COLO668 (cell line): Measurements from ENCODE around the gene FAM107B.

Experiments
- DNase-seq: peaks from one replicate; lab custom pipeline; 2025; ENCODE audit not compliant: unreplicated experiment; lab: John Stamatoyannopoulos, UW

The FAM107B gene

GRCh38 chr10:14540611-14541010, 234.1 kb downstream of the FAM107B start:
- no peak for DNase-seq

GRCh38 chr10:14540062-14540461, 234.6 kb downstream of the FAM107B start:
- DNase-seq: no peak

- DNase-seq: no peak
Observed at GRCh38 chr10:14539176-14539575, 235.5 kb downstream of the FAM107B start.

GRCh38 chr10:14536241-14537213, 238.2 kb downstream of the FAM107B start:
- DNase-seq: peak; percentile 36

- DNase-seq: no peak
Observed at GRCh38 chr10:14535457-14536130, 239.1 kb downstream of the FAM107B start.

- DNase-seq: no peak
Observed at GRCh38 chr10:14534152-14534551, 240.5 kb downstream of the FAM107B start.

- DNase-seq: no peak
Observed at GRCh38 chr10:14533295-14533694, 241.4 kb downstream of the FAM107B start.

GRCh38 chr10:14532473-14533251, 242.0 kb downstream of the FAM107B start:
- DNase-seq: no peak

- DNase-seq: no peak
Observed at GRCh38 chr10:14531974-14532373, 242.7 kb downstream of the FAM107B start.

- no peak for DNase-seq
Observed at GRCh38 chr10:14530465-14530864, 244.2 kb downstream of the FAM107B start.

GRCh38 chr10:14529351-14529750, 245.3 kb downstream of the FAM107B start:
- DNase-seq: no peak

GRCh38 chr10:14528450-14528849, 246.2 kb downstream of the FAM107B start:
- DNase-seq: no peak

- no peak for DNase-seq
Observed at GRCh38 chr10:14527915-14528314, 246.8 kb downstream of the FAM107B start.

- DNase-seq: no peak
Observed at GRCh38 chr10:14527134-14527844, 247.4 kb downstream of the FAM107B start.

GRCh38 chr10:14526326-14526725, 248.4 kb downstream of the FAM107B start:
- DNase-seq: no peak

- DNase-seq: no peak
Observed at GRCh38 chr10:14524691-14525324, 249.9 kb downstream of the FAM107B start.

- no peak for DNase-seq
Observed at GRCh38 chr10:14523286-14523685, 251.4 kb downstream of the FAM107B start.

- no peak for DNase-seq
Observed at GRCh38 chr10:14519785-14520184, 254.9 kb downstream of the FAM107B start.

GRCh38 chr10:14518149-14518548, 256.5 kb downstream of the FAM107B start:
- DNase-seq: no peak

GRCh38 chr10:14513123-14513522, 261.6 kb downstream of the FAM107B start:
- no peak for DNase-seq
